ENCODE results near the gene DAB1.

DNA sequence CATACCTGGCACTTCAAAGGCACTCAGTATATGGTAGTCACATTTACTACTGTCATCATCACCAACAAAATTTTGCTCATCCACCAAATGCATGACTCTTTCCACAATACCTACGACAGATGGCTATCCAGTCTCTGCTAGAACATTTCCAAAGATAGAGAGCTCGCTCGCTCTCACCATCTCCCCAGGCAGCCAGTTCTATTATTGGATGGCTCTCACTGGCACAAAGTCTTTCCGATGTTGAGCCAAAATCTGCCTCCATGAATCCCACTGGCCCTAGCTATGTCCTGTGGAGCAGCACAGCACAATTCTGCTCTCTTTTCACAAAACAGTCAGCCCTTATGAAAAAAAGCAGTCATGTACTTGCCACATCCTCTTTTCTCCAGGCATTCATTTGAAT lies 102.1 kb downstream of the DAB1 start:
- TF ChIP-seq, protein P1, sequence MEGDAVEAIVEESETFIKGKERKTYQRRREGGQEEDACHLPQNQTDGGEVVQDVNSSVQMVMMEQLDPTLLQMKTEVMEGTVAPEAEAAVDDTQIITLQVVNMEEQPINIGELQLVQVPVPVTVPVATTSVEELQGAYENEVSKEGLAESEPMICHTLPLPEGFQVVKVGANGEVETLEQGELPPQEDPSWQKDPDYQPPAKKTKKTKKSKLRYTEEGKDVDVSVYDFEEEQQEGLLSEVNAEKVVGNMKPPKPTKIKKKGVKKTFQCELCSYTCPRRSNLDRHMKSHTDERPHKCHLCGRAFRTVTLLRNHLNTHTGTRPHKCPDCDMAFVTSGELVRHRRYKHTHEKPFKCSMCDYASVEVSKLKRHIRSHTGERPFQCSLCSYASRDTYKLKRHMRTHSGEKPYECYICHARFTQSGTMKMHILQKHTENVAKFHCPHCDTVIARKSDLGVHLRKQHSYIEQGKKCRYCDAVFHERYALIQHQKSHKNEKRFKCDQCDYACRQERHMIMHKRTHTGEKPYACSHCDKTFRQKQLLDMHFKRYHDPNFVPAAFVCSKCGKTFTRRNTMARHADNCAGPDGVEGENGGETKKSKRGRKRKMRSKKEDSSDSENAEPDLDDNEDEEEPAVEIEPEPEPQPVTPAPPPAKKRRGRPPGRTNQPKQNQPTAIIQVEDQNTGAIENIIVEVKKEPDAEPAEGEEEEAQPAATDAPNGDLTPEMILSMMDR (IDR thresholded peaks at IDR 0.05; ENCODE audit: insufficient read depth, low read length) = no peak
- no peak for TF ChIP-seq SPI1 (IDR thresholded peaks at IDR 0.05; ENCODE audit: borderline replicate concordance, low read depth)

Data from HL-60 (cell line).